ENCODE data around the gene JUP.

The JUP gene

GRCh38 chr17:41740506-41740905 is 46.0 kb downstream of the JUP start:
- H3K9ac ChIP-seq: peak overlapping the region in 3 of 11 experiments; percentile 2 to 34 (median 28); a peak in 3 of 22 replicates
- H4K20me1 ChIP-seq: no peaks in the 10 kb centered on the region; a peak in 1 of 22 replicates
- H3K4me3 ChIP-seq: no peak overlapping the region
- H3K36me3 ChIP-seq: no peaks in the 10 kb centered on the region
- TF ChIP-seq Cebpa-rat (IDR thresholded peaks at IDR 0.05): no peak
- peaks cover 21 to 24% (median 23%) of the 10 kb centered on the region in 11 experiments for H3K27me3 ChIP-seq
- peaks cover 0 to 50% (median 34%) of the 10 kb centered on the region in 10 experiments; a peak in 16 of 20 replicates for H3K4me1 ChIP-seq
- H3K4me2 ChIP-seq: peak overlapping the region in 6 of 11 experiments; percentile 39 to 80 (median 58); a peak in 9 of 22 replicates
- H3K9me3 ChIP-seq (replicated peaks in 1 of 11): no peaks in the 10 kb centered on the region
- no peak overlapping the region for H3K27ac ChIP-seq

GRCh38 chr17:41739661-41740352 is 46.7 kb downstream of the JUP start:
- Histone ChIP-seq H3K4me1 (peaks cover 0 to 53% (median 39%) of the 10 kb centered on the region in 10 experiments; a peak in 19 of 20 replicates), H3K9me3 (replicated peaks in 1 of 11) (no peaks in the 10 kb centered on the region), H3K4me2 (peak overlapping the region in 8 of 11 experiments; percentile 25 to 80 (median 46); a peak in 14 of 22 replicates), H3K4me3 (no peak overlapping the region), H3K36me3 (no peaks in the 10 kb centered on the region), H3K9ac (peak overlapping the region in 4 of 11 experiments; percentile 2 to 34 (median 26); a peak in 3 of 22 replicates), H4K20me1 (peaks cover 0 to 4% (median 0%) of the 10 kb centered on the region in 11 experiments; a peak in 2 of 22 replicates), H3K27me3 (peaks cover 28 to 31% (median 30%) of the 10 kb centered on the region in 11 experiments), H3K27ac (peak overlapping the region in 1 of 11 experiments; percentile 15; a peak in 1 of 22 replicates)
- no peak for TF ChIP-seq Cebpa-rat (IDR thresholded peaks at IDR 0.05)

DNA sequence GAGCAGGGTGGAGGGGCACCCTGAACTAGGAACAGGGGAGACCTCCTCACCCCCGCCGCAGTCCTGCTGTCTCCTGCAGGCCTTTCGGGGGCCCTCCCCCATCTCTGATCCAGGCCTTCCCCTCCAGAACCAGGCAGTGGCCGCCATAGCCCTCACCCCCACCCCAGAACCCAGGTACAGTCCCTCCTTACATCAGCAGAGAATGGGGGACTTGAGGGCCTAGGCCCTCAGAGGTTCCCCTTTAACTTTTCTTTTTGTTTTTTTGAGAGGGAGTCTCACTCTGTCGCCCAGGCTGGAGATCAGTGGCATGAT is 47.8 kb downstream of the JUP start:
- peak overlapping the region in 6 of 11 experiments; percentile 42 to 71 (median 50); a peak in 7 of 22 replicates for H3K27ac ChIP-seq
- peaks cover 39 to 41% (median 40%) of the 10 kb centered on the region in 11 experiments for H3K27me3 ChIP-seq
- peaks cover 0 to 13% (median 0%) of the 10 kb centered on the region in 11 experiments; a peak in 6 of 22 replicates for H4K20me1 ChIP-seq
- peak overlapping the region in 6 of 11 experiments; percentile 5 to 63 (median 40); a peak in 6 of 22 replicates for H3K9ac ChIP-seq
- H3K4me3 ChIP-seq: no peak overlapping the region
- no peak for TF ChIP-seq Cebpa-rat (IDR thresholded peaks at IDR 0.05)
- H3K9me3 ChIP-seq (replicated peaks in 1 of 11): no peaks in the 10 kb centered on the region
- H3K4me2 ChIP-seq: peak overlapping the region in 7 of 11 experiments; percentile 14 to 51 (median 28); a peak in 5 of 22 replicates
- H3K36me3 ChIP-seq: no peaks in the 10 kb centered on the region
- peaks cover 9 to 64% (median 50%) of the 10 kb centered on the region in 10 experiments for H3K4me1 ChIP-seq

- Histone ChIP-seq H4K20me1 (peaks cover 0 to 13% (median 0%) of the 10 kb centered on the region in 11 experiments; a peak in 6 of 22 replicates), H3K4me3 (no peak overlapping the region), H3K27ac (peak overlapping the region in 8 of 11 experiments; percentile 33 to 71 (median 47); a peak in 11 of 22 replicates), H3K27me3 (peaks cover 44 to 46% (median 46%) of the 10 kb centered on the region in 11 experiments), H3K4me2 (peak overlapping the region in 10 of 11 experiments; percentile 7 to 65 (median 38); a peak in 10 of 22 replicates), H3K36me3 (no peaks in the 10 kb centered on the region), H3K9me3 (replicated peaks in 1 of 11) (no peaks in the 10 kb centered on the region), H3K4me1 (peaks cover 9 to 64% (median 50%) of the 10 kb centered on the region in 10 experiments), H3K9ac (peak overlapping the region in 8 of 11 experiments; percentile 5 to 63 (median 41); a peak in 13 of 22 replicates)
- TF ChIP-seq Cebpa-rat (IDR thresholded peaks at IDR 0.05): no peak
Measured at GRCh38 chr17:41738077-41738800, 48.3 kb downstream of the JUP start.

DNA sequence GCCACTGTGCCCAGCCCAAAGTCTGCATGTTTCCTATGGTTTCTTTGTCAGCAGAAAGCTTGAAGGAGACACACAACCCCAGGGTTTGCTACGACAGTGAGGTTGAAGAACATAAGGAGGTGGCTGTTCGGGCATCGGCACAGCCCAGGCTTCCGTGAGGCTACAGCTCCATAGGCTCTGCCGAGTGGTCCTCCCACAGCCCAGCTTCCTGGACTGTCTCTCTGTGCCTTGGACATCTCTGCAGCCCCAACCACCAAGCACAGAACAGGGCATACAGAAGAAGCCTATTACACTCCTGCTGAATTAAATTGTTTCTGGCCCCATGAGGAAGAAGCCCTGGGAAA is 48.9 kb downstream of the JUP start:
- Histone ChIP-seq H3K4me2 (peak overlapping the region in 7 of 11 experiments; percentile 32 to 65 (median 40); a peak in 14 of 22 replicates), H3K27me3 (peaks cover 50 to 52% (median 51%) of the 10 kb centered on the region in 11 experiments), H4K20me1 (peaks cover 0 to 13% (median 0%) of the 10 kb centered on the region in 11 experiments; a peak in 6 of 22 replicates), H3K36me3 (no peaks in the 10 kb centered on the region), H3K9me3 (replicated peaks in 1 of 11) (no peaks in the 10 kb centered on the region), H3K9ac (no peak overlapping the region; a peak in 1 of 22 replicates), H3K4me1 (peaks cover 9 to 64% (median 50%) of the 10 kb centered on the region in 10 experiments), H3K27ac (no peak overlapping the region), H3K4me3 (no peak overlapping the region)
- TF ChIP-seq Cebpa-rat (IDR thresholded peaks at IDR 0.05): no peak

- peaks cover 9 to 65% (median 50%) of the 10 kb centered on the region in 10 experiments for H3K4me1 ChIP-seq
- peaks cover 55 to 57% (median 57%) of the 10 kb centered on the region in 11 experiments for H3K27me3 ChIP-seq
- H3K27ac ChIP-seq: no peak overlapping the region
- peak overlapping the region in 8 of 11 experiments; percentile 30 to 65 (median 40); a peak in 14 of 22 replicates for H3K4me2 ChIP-seq
- no peak for TF ChIP-seq Cebpa-rat (IDR thresholded peaks at IDR 0.05)
- peaks cover 0 to 13% (median 0%) of the 10 kb centered on the region in 11 experiments; a peak in 6 of 22 replicates for H4K20me1 ChIP-seq
- no peak overlapping the region for H3K4me3 ChIP-seq
- H3K9me3 ChIP-seq (replicated peaks in 1 of 11): no peaks in the 10 kb centered on the region
- H3K9ac ChIP-seq: no peak overlapping the region
- no peaks in the 10 kb centered on the region for H3K36me3 ChIP-seq
Measured at GRCh38 chr17:41736983-41737679, 49.4 kb downstream of the JUP start.

DNA sequence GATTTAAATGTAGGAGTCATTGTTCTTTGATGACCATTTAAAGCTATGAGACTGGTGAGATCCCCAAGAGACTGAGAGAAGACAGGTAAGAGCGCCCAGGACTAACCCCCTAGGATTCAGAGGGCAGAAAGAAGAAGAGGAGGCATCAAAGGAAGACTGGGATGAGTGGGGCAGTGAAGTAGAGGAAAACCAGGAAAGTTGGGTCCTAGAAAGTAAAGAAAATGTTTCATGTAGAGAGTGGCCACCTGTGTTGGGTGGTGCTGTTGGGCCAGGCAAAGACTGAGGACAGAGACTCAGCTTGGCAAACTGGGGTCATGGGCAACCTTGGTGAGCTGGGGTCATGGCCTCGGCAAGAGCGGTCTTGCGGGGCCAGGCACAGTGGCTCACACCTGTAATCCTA is 50.8 kb downstream of the JUP start:
- no peaks in the 10 kb centered on the region for H3K9me3 ChIP-seq (replicated peaks in 1 of 11)
- TF ChIP-seq Cebpa-rat (IDR thresholded peaks at IDR 0.05): no peak
- H3K36me3 ChIP-seq: no peaks in the 10 kb centered on the region
- peaks cover 13 to 73% (median 59%) of the 10 kb centered on the region in 10 experiments for H3K4me1 ChIP-seq
- no peak overlapping the region for H3K9ac ChIP-seq
- peaks cover 61 to 71% (median 70%) of the 10 kb centered on the region in 11 experiments for H3K27me3 ChIP-seq
- H3K4me2 ChIP-seq: no peak overlapping the region; a peak in 1 of 22 replicates
- no peak overlapping the region for H3K4me3 ChIP-seq
- H4K20me1 ChIP-seq: peaks cover 0 to 13% (median 5%) of the 10 kb centered on the region in 11 experiments; a peak in 7 of 22 replicates
- H3K27ac ChIP-seq: no peak overlapping the region

DNA sequence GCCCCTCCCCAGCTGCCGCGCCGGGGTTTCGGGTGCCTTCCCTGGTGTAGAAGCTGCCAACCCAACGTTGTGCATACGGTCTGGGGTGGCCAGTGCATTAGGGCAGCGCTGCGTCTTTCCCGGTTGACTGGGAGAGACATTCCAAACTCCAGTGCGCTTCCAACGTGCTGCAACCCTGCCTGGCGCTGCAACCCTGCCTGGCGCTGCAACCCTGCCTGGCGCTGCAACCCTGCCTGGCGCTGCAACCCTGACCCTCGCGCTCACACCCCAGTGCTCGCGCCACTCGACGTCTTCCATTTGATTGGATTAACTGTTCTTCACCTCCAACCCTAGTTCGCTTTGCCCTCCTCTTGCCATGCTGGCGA is 51.6 kb downstream of the JUP start:
- no peaks in the 10 kb centered on the region for H3K9me3 ChIP-seq (replicated peaks in 1 of 11)
- H3K9ac ChIP-seq: peak overlapping the region in 8 of 11 experiments; percentile 38 to 64 (median 60); a peak in 16 of 22 replicates
- no peak for TF ChIP-seq Cebpa-rat (IDR thresholded peaks at IDR 0.05)
- H3K4me3 ChIP-seq: peak overlapping the region; percentile 40 to 66 (median 54)
- H3K4me2 ChIP-seq: peak overlapping the region; percentile 66 to 98 (median 87)
- no peak overlapping the region for H3K27ac ChIP-seq
- H3K4me1 ChIP-seq: peaks cover 20 to 73% (median 59%) of the 10 kb centered on the region in 10 experiments
- H3K36me3 ChIP-seq: no peaks in the 10 kb centered on the region
- H4K20me1 ChIP-seq: peaks cover 0 to 13% (median 5%) of the 10 kb centered on the region in 11 experiments; a peak in 7 of 22 replicates
- peaks cover 61 to 75% (median 72%) of the 10 kb centered on the region in 11 experiments for H3K27me3 ChIP-seq
